Limb (tissue), 2 donors: ENCODE results near the gene LCK.
"Not testable (repeated sequence)": the region's sequence is repeated elsewhere in the genome, so short reads cannot be mapped to it uniquely, and the experiment has no call there.

Experiments
- DNase-seq, 2 donors: peaks; one replicate each; pipeline ENCODE4 v3.0.0-alpha.2; 2016; ENCODE audit errors: extremely low spot score in 2 of 2

Gene LCK

DNA sequence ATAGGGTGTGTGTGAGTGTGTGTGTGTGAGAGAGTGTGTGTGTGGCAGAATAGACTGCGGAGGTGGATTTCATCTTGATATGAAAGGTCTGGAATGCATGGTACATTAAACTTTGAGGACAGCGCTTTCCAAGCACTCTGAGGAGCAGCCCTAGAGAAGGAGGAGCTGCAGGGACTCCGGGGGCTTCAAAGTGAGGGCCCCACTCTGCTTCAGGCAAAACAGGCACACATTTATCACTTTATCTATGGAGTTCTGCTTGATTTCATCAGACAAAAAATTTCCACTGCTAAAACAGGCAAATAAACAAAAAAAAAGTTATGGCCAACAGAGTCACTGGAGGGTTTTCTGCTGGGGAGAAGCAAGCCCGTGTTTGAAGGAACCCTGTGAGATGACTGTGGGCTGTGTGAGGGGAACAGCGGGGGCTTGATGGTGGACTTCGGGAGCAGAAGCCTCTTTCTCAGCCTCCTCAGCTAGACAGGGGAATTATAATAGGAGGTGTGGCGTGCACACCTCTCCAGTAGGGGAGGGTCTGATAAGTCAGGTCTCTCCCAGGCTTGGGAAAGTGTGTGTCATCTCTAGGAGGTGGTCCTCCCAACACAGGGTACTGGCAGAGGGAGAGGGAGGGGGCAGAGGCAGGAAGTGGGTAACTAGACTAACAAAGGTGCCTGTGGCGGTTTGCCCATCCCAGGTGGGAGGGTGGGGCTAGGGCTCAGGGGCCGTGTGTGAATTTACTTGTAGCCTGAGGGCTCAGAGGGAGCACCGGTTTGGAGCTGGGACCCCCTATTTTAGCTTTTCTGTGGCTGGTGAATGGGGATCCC, 22.5 kb downstream of the LCK start:
- no peak for DNase-seq

- DNase-seq, result no peak
These were observed 23.7 kb downstream of the LCK start for GRCh38 chr1:32274646-32275340.

GRCh38 chr1:32275424-32275823, 24.4 kb downstream of the LCK start:
- DNase-seq, result peak in 1 of 2 donors; percentile 43

GRCh38 chr1:32276032-32276782, 25.1 kb downstream of the LCK start:
- DNase-seq, result no peak

- not testable (repeated sequence) for DNase-seq
These were observed 33.7 kb downstream of the LCK start for GRCh38 chr1:32284777-32285176.

- DNase-seq, result no peak
These were observed 34.6 kb downstream of the LCK start for GRCh38 chr1:32285658-32286057.

DNA sequence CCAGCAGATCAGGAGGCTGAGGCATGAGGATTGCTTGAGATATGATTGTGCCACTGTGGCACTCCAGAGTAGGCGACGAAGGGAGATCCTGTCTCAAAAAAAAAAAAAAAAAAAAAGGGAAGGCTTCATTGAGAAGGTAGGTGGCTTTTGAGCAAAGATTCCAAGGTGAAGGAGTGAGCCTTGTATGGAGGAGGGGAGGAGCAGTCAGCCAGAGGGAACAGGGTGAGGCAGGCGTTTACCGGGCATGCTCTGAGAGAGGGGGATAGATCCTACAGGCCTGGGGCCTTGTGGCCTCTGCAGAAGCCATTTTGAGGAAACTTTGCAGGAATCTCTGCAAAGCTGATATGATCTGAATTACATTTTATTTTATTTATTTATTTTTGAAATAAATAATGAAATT, 35.7 kb downstream of the LCK start:
- no peak for DNase-seq

- no peak for DNase-seq
These were observed 38.2 kb downstream of the LCK start for GRCh38 chr1:32289256-32289655.

GRCh38 chr1:32291145-32291707, 40.2 kb downstream of the LCK start:
- DNase-seq, result no peak

GRCh38 chr1:32291708-32292538, 40.9 kb downstream of the LCK start, which contains the start of gene HDAC1:
Gene HDAC1, plus strand, starts transcription at chr1:32292083. Its CDS starts 87 bp downstream, at chr1:32292170.
- DNase-seq, result peak; percentile 81 to 94

- not testable (repeated sequence) for DNase-seq
These were observed 47.1 kb downstream of the LCK start for GRCh38 chr1:32298211-32298610.

GRCh38 chr1:32299327-32299726, 48.3 kb downstream of the LCK start:
- DNase-seq, result no peak

GRCh38 chr1:32303358-32303757, 52.3 kb downstream of the LCK start:
- no peak for DNase-seq

DNA sequence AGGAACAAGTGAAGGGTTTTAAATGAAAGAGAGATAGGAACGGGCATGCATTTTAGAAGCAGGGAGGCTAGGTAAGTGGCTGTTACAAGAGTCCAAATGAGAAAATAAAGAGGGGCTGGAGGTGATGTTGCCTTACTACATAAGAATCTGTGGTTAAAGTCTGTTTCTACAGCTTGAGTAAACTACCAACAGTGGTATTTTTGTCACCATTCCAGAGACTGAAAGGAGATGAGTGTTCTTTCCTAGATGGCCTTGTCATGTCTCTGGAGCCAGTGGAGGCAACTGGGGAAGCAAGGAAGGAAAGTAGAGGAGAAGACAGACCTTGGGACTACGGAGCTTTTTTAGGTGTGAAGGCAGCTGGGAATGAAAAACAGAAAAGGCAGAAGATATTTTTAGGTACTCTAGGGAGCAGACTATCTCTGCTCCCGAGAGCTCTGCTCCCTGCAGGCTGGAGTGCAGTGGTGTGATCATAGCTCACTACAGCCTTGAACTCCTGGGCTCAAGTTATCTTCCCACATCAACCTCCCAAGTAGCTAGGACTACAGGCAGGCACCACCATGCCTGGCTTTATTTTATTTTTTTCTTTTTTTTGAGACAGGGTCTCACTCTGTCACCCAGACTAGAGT, 53.0 kb downstream of the LCK start:
- DNase-seq, result no peak

DNA sequence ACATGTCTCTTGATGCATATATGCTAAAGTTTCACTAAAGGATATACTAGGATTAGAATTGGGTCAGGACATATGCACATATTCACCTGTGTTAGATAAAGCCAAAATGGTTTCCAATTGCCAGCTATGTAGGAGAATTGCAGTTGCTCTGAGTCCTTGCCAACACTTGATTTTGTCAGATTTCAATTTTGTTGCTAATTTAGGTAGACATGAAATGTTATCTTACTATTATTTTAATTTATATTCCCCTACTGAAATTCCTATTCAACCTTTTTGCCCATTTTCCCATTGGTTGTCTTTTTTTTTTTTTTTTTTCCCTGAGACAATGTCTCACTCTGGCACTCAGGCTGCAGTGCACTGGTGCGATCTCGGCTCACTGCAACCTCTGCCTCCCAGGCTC, 54.2 kb downstream of the LCK start:
- no peak for DNase-seq

DNA sequence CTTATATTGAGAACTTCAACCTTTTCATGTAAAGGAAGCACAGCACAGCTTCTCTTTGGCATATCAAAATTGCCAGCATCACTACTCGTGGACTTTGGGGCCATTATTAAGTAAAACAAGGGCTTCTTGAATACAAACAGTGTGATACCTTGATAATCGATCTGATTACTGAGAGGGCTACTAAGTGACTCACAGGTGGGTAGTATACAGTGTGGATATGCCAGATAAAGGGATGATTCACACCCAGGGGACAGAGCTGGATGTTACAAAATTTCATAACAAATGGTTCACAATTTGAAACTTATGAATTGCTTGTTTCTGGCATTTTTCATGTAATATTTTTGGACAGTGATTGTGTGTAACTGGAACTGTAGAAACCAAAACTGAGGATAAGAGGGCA, 56.3 kb downstream of the LCK start:
- no peak for DNase-seq

- no peak for DNase-seq
These were observed 58.9 kb downstream of the LCK start for GRCh38 chr1:32309960-32310359.

DNA sequence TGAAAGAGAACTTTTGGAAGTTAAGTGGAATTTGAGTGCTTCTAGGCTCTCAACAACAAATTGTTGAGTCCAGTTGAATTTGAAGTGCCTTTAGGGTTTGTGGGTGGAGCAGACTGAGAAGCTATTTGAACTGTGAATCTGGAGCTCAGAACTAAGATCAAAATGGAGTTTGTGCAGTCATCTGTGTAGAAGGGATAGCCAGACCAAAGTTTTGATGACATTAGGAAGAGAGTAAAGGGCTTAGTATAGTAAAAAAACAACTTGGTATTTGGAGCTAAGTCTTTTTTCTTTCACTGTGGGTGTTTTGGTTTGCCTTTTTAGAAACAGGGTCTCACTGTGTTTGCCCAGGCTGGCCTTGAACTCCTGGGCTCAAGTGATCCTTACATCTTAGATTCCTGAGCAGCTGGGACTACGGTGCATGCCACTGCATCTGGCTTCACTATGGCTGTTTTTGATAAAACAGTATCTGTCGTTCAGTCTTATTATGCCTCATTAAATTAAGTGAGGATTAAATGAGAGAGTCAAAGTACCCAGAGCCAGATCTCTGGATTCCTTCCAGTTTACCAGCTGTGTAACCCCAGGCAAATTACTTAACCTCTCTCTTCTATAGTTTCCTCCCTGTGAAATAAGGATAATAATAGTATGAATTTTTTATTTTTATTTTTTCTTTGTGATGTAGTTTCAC, 60.8 kb downstream of the LCK start:
- DNase-seq, result no peak

DNA sequence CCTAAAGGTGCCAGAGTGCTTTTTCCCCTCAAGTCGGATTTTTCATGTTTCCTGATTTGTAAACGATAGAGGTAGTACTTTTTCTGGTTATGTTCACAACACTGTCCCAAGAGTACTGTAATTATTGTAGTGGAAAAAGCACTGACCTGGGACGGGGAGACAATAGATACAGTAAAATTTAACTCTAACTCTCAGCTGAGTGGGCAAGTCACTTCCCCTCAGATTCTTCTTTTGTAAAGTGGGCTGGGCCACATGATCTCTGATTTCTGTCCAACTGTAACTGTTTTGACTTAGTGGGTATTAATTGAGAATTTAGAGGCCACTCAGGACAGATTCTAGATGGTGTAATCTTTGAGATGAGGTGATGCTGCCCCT, 65.8 kb downstream of the LCK start:
- DNase-seq, result no peak
